ENCODE measurements around the gene ABCA1.

ABCA1 gene

DNA sequence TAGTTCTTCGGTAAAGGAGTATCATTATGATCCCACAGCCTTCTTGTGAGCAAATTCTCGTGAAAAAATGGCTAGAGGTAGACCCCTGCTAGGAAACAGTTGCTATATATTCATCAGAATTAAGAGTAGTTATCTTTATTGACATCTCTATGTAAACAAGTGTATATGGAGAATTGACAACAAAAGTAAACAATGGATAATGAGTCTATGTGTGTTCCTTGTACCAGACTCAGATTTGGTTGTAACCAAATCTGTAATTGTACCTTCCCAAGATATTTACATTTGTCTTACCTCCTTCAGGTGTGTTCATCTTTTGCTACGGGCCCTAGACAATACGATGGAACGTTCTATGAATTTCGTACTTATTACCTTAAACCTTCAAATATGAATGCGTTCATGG lies 161.9 kb downstream of the ABCA1 start:
- no peaks in the 10 kb centered on the region for H3K27me3 ChIP-seq (replicated peaks in 2 of 5; ENCODE audit: control insufficient read depth in 4 of 5, insufficient read depth in 5 of 5, low read length in 4 of 5)
- peaks cover 0 to under 1% (median 0%) of the 10 kb centered on the region in 4 experiments for H3K36me3 ChIP-seq (ENCODE audit: control insufficient read depth in 4 of 4, insufficient read depth in 4 of 4, low read length in 3 of 4)
- H3K4me1 ChIP-seq (ENCODE audit: control extremely low read depth in 1 of 4, control insufficient read depth in 4 of 4, insufficient read depth in 4 of 4, low read length in 3 of 4) = peaks cover 11 to 21% (median 12%) of the 10 kb centered on the region in 4 experiments
- H3K27ac ChIP-seq (ENCODE audit: insufficient read depth in 1 of 2, low read depth in 1 of 2, low read length in 2 of 2, poor library complexity in 1 of 2, severe bottlenecking in 2 of 2) = no peak overlapping the region
- no peaks in the 10 kb centered on the region for H3K9me3 ChIP-seq (ENCODE audit: control extremely low read depth in 1 of 5, control insufficient read depth in 4 of 5, insufficient read depth in 2 of 5, low read depth in 1 of 5, low read length in 4 of 5)
- DNase-seq = no peak
- H3K4me3 ChIP-seq (ENCODE audit: control insufficient read depth in 1 of 7, extremely low read depth in 1 of 7, insufficient read depth in 4 of 7, low read depth in 2 of 7, low read length in 6 of 7) = no peak overlapping the region
- 100% methylated on average over 3 of the region's 7 CpGs for WGBS (ENCODE audit: insufficient coverage)
- CTCF ChIA-PET = no interaction called here
- POLR2A ChIA-PET = no interaction called here

DNA sequence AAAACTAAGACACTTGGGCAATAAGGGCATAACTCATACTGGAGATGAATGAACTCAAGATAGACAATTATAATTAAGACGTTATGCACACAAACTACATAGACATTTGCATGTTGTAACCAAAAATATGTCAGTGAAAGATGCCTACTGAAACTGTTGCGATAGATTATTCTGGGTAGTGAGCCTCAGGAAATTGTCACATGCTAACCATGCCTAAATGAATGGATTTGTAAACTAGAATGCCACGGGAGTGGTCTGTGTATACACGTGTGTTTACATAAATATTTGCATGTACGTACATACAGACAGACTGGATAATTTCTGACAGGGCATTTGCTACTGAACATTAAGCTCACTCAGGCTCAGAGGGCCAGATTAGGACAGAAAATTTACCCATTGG lies 162.8 kb downstream of the ABCA1 start:
- 94% methylated on average over 4 of the region's 5 CpGs for WGBS (ENCODE audit: insufficient coverage)
- peaks cover 0 to 8% (median 5%) of the 10 kb centered on the region in 4 experiments for H3K36me3 ChIP-seq (ENCODE audit: control insufficient read depth in 4 of 4, insufficient read depth in 4 of 4, low read length in 3 of 4)
- H3K27ac ChIP-seq (ENCODE audit: insufficient read depth in 1 of 2, low read depth in 1 of 2, low read length in 2 of 2, poor library complexity in 1 of 2, severe bottlenecking in 2 of 2) = no peak overlapping the region
- H3K4me3 ChIP-seq (ENCODE audit: control insufficient read depth in 1 of 7, extremely low read depth in 1 of 7, insufficient read depth in 4 of 7, low read depth in 2 of 7, low read length in 6 of 7) = peak overlapping the region in 4 of 7 experiments; percentile 77 to 94 (median 84)
- POLR2A ChIA-PET = no interaction called here
- no peaks in the 10 kb centered on the region for H3K27me3 ChIP-seq (replicated peaks in 2 of 5; ENCODE audit: control insufficient read depth in 4 of 5, insufficient read depth in 5 of 5, low read length in 4 of 5)
- no peaks in the 10 kb centered on the region for H3K9me3 ChIP-seq (ENCODE audit: control extremely low read depth in 1 of 5, control insufficient read depth in 4 of 5, insufficient read depth in 2 of 5, low read depth in 1 of 5, low read length in 4 of 5)
- H3K4me1 ChIP-seq (ENCODE audit: control extremely low read depth in 1 of 4, control insufficient read depth in 4 of 4, insufficient read depth in 4 of 4, low read length in 3 of 4) = peaks cover 6 to 16% (median 10%) of the 10 kb centered on the region in 4 experiments
- CTCF ChIA-PET = no interaction called here
- DNase-seq = no peak

DNA sequence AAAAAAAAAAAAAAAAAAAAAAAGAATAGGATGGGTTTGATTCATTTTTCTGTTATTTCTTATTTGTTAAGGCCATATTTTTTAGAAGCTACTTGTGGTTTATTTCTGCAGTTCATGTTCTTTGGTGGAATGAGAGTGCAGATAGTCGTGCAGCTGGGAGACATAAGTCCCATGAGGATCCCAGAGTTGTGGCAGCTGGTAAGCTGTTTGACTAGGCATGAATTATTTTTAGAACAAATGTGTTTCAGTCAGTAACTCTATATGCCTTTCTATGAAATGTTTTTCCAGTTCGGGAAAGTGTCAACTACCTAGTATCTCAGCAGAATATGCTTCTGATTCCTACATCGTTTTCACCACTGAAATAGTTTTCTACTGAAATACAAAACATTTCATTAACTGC lies 169.0 kb downstream of the ABCA1 start:
- POLR2A ChIA-PET = interaction anchor here (0.6 kb wide), 1 partner anchor 692 kb away, joined by 4 read pairs; no protein-coding TSS in a partner anchor

GRCh38 chr9:104750185-104750767 lies 177.7 kb downstream of the ABCA1 start:
- Histone ChIP-seq H3K4me1 (ENCODE audit: control extremely low read depth in 1 of 4, control insufficient read depth in 4 of 4, insufficient read depth in 4 of 4, low read length in 3 of 4) (peaks cover 17 to 45% (median 30%) of the 10 kb centered on the region in 4 experiments), H3K9me3 (ENCODE audit: control extremely low read depth in 1 of 5, control insufficient read depth in 4 of 5, insufficient read depth in 2 of 5, low read depth in 1 of 5, low read length in 4 of 5) (no peaks in the 10 kb centered on the region), H3K36me3 (ENCODE audit: control insufficient read depth in 4 of 4, insufficient read depth in 4 of 4, low read length in 3 of 4) (peaks cover 6 to 32% (median 20%) of the 10 kb centered on the region in 4 experiments), H3K4me3 (ENCODE audit: control insufficient read depth in 1 of 7, extremely low read depth in 1 of 7, insufficient read depth in 4 of 7, low read depth in 2 of 7, low read length in 6 of 7) (no peak overlapping the region), H3K27ac (ENCODE audit: insufficient read depth in 1 of 2, low read depth in 1 of 2, low read length in 2 of 2, poor library complexity in 1 of 2, severe bottlenecking in 2 of 2) (no peak overlapping the region), H3K27me3 (replicated peaks in 2 of 5; ENCODE audit: control insufficient read depth in 4 of 5, insufficient read depth in 5 of 5, low read length in 4 of 5) (no peaks in the 10 kb centered on the region)
- ChIA-PET CTCF (no interaction called here), POLR2A (no interaction called here)
- WGBS (ENCODE audit: insufficient coverage) = 70% methylated on average over 2 of the region's 3 CpGs
- DNase-seq = peak in 2 of 3 donors; percentile 38 to 51

More for the DNA sequence above, 169.0 kb downstream of the ABCA1 start:
- Histone ChIP-seq H3K27ac (ENCODE audit: insufficient read depth in 1 of 2, low read depth in 1 of 2, low read length in 2 of 2, poor library complexity in 1 of 2, severe bottlenecking in 2 of 2) (no peak overlapping the region), H3K27me3 (replicated peaks in 2 of 5; ENCODE audit: control insufficient read depth in 4 of 5, insufficient read depth in 5 of 5, low read length in 4 of 5) (no peaks in the 10 kb centered on the region), H3K36me3 (ENCODE audit: control insufficient read depth in 4 of 4, insufficient read depth in 4 of 4, low read length in 3 of 4) (peaks cover 2 to 32% (median 13%) of the 10 kb centered on the region in 4 experiments), H3K4me1 (ENCODE audit: control extremely low read depth in 1 of 4, control insufficient read depth in 4 of 4, insufficient read depth in 4 of 4, low read length in 3 of 4) (peaks cover 0 to 4% (median under 1%) of the 10 kb centered on the region in 4 experiments), H3K4me3 (ENCODE audit: control insufficient read depth in 1 of 7, extremely low read depth in 1 of 7, insufficient read depth in 4 of 7, low read depth in 2 of 7, low read length in 6 of 7) (no peak overlapping the region), H3K9me3 (ENCODE audit: control extremely low read depth in 1 of 5, control insufficient read depth in 4 of 5, insufficient read depth in 2 of 5, low read depth in 1 of 5, low read length in 4 of 5) (no peaks in the 10 kb centered on the region)
- no CpG with 5 or more reads among the region's 3 CpGs for WGBS (ENCODE audit: insufficient coverage)
- DNase-seq = no peak
- CTCF ChIA-PET = no interaction called here

GRCh38 chr9:104748359-104749031 lies 179.5 kb downstream of the ABCA1 start:
- ChIA-PET CTCF (interaction anchor here (0.8 kb wide), 1 partner anchor 14 kb away, joined by 3 read pairs; no protein-coding TSS in a partner anchor), POLR2A (interaction anchor here (1.0 kb wide), 1 partner anchor 10 kb away, joined by 3 read pairs; no protein-coding TSS in a partner anchor)
- WGBS (ENCODE audit: insufficient coverage) = 0% methylated on average over 14 of the region's 19 CpGs
- peak; percentile 17 to 50 (median 42) for DNase-seq
- Histone ChIP-seq H3K4me1 (ENCODE audit: control extremely low read depth in 1 of 4, control insufficient read depth in 4 of 4, insufficient read depth in 4 of 4, low read length in 3 of 4) (peaks cover 17 to 46% (median 30%) of the 10 kb centered on the region in 4 experiments), H3K4me3 (ENCODE audit: control insufficient read depth in 1 of 7, extremely low read depth in 1 of 7, insufficient read depth in 4 of 7, low read depth in 2 of 7, low read length in 6 of 7) (peak overlapping the region; percentile 85 to 98 (median 91)), H3K27me3 (replicated peaks in 2 of 5; ENCODE audit: control insufficient read depth in 4 of 5, insufficient read depth in 5 of 5, low read length in 4 of 5) (no peaks in the 10 kb centered on the region), H3K9me3 (ENCODE audit: control extremely low read depth in 1 of 5, control insufficient read depth in 4 of 5, insufficient read depth in 2 of 5, low read depth in 1 of 5, low read length in 4 of 5) (no peaks in the 10 kb centered on the region), H3K36me3 (ENCODE audit: control insufficient read depth in 4 of 4, insufficient read depth in 4 of 4, low read length in 3 of 4) (peaks cover 6 to 19% (median 15%) of the 10 kb centered on the region in 4 experiments), H3K27ac (ENCODE audit: insufficient read depth in 1 of 2, low read depth in 1 of 2, low read length in 2 of 2, poor library complexity in 1 of 2, severe bottlenecking in 2 of 2) (peak overlapping the region; percentile 87 to 91)

DNA sequence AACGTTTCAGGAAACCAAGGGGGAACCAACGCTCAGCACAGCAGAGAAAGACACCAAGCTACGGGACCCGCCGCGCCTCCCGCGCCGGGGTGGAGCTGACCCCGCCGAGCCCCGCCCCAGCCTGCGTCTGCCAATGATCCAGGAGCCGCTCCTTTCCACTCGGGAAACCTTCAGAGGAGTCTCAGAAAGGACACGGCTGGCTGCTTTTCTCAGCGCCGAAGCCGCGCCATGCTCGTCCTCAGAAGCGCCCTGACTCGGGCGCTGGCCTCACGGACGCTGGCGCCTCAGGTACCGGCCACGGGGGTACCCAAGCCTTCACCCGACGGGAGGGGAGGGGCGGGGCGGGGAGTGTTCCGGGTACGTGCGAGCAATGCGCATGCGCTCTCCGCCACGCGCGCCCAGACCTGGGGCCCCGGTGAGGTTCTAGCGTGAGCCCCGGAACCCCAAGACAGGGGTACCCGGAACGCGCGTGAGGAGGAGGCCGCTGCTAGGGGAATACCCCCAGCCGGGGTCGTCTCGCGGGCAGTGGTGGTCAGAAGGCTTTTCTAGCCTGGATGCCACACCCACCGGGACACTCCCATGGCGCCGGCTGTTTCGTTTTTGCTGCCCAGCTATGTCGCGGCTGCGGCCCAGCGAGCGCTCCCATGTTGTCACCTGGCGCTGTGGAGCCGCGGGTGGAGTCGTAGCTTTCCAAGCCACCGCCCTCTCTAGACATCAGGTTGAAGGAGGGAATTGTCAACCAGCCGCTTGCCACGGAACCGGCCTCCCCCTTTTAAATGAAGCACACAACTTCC lies 180.2 kb downstream of the ABCA1 start, which contains the start of gene NIPSNAP3A:
Gene NIPSNAP3A (plus strand): TSS at position 119 of the 794 bp plus-strand sequence. CDS start 110 bp downstream, at position 229.
- Histone ChIP-seq H3K4me1 (ENCODE audit: control extremely low read depth in 1 of 4, control insufficient read depth in 4 of 4, insufficient read depth in 4 of 4, low read length in 3 of 4) (peaks cover 17 to 46% (median 30%) of the 10 kb centered on the region in 4 experiments), H3K9me3 (ENCODE audit: control extremely low read depth in 1 of 5, control insufficient read depth in 4 of 5, insufficient read depth in 2 of 5, low read depth in 1 of 5, low read length in 4 of 5) (no peaks in the 10 kb centered on the region), H3K27ac (ENCODE audit: insufficient read depth in 1 of 2, low read depth in 1 of 2, low read length in 2 of 2, poor library complexity in 1 of 2, severe bottlenecking in 2 of 2) (peak within 1 kb of the TSS; percentile 87 to 91), H3K36me3 (ENCODE audit: control insufficient read depth in 4 of 4, insufficient read depth in 4 of 4, low read length in 3 of 4) (peaks cover 6 to 12% (median 9%) of the 10 kb centered on the region in 4 experiments), H3K27me3 (replicated peaks in 2 of 5; ENCODE audit: control insufficient read depth in 4 of 5, insufficient read depth in 5 of 5, low read length in 4 of 5) (no peaks in the 10 kb centered on the region), H3K4me3 (ENCODE audit: control insufficient read depth in 1 of 7, extremely low read depth in 1 of 7, insufficient read depth in 4 of 7, low read depth in 2 of 7, low read length in 6 of 7) (peak within 1 kb of the TSS; percentile 85 to 98 (median 91))
- WGBS (ENCODE audit: insufficient coverage) = under 1% methylated on average over 57 of the region's 71 CpGs
- CTCF ChIA-PET = interaction anchor here (0.8 kb wide), 1 partner anchor 14 kb away, joined by 3 read pairs; no protein-coding TSS in a partner anchor
- POLR2A ChIA-PET = interaction anchor here (0.6 to 1.0 kb wide), 3 partner anchors 10 to 653 kb away, joined by 3 to 4 read pairs (median 3); partner anchors contain the start of gene SMC2
- DNase-seq = peak; percentile 87 to 93 (median 91)
